ENCODE results near the gene GALC. TPM values are rescaled to one million over a fixed set of nuclear protein-coding genes. Genes with fewer than 3 reads are reported as not detected.

The GALC gene
- 12.1 and 16.9 TPM in 2 replicates for total RNA-seq

- peak; percentile 29 for DNase-seq (ENCODE audit: low read depth)
- H3K4me3 ChIP-seq (ENCODE audit: low read depth, low read length), result peak within 1 kb of the TSS; percentile 70
- TF ChIP-seq CTCF (conservative IDR thresholded peaks at IDR 0.05; ENCODE audit: low read depth, low read length), result no peak
These were observed at the start of gene GALC for GRCh38 chr14:87992718-87993628. Gene GALC, minus strand, starts transcription at chr14:87993182. Its CDS starts 18 bp downstream, at chr14:87993164.

- no peak for TF ChIP-seq CTCF (conservative IDR thresholded peaks at IDR 0.05; ENCODE audit: low read depth, low read length)
- H3K4me3 ChIP-seq (ENCODE audit: low read depth, low read length), result no peak overlapping the region
- DNase-seq (ENCODE audit: low read depth), result no peak
These were observed 47.2 kb upstream of the GALC start for GRCh38 chr14:88040146-88040545.

DNA sequence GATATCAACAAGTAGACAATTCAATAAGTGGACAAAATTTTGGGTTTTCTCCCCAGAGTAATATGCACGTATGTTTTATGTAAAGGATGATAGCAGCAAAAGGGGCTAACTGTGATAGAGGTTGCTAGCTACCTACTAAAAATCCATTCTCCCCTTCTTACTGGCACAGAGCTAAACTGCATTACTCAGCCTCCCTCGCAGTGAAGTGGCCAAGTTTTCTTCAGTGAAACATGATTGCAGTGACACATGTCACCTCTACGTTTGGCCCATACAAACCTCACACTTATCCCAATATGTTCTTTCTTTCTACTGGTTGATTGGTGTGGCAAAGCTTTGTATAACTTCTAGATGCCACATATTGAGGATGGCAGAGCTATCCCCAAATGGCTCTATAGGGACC, 46.2 kb upstream of the GALC start:
- H3K4me3 ChIP-seq (ENCODE audit: low read depth, low read length), result no peak overlapping the region
- TF ChIP-seq CTCF (conservative IDR thresholded peaks at IDR 0.05; ENCODE audit: low read depth, low read length), result no peak
- DNase-seq (ENCODE audit: low read depth), result no peak

GRCh38 chr14:88037325-88037724, 44.3 kb upstream of the GALC start:
- DNase-seq (ENCODE audit: low read depth), result no peak
- TF ChIP-seq CTCF (conservative IDR thresholded peaks at IDR 0.05; ENCODE audit: low read depth, low read length), result no peak
- no peak overlapping the region for H3K4me3 ChIP-seq (ENCODE audit: low read depth, low read length)

DNA sequence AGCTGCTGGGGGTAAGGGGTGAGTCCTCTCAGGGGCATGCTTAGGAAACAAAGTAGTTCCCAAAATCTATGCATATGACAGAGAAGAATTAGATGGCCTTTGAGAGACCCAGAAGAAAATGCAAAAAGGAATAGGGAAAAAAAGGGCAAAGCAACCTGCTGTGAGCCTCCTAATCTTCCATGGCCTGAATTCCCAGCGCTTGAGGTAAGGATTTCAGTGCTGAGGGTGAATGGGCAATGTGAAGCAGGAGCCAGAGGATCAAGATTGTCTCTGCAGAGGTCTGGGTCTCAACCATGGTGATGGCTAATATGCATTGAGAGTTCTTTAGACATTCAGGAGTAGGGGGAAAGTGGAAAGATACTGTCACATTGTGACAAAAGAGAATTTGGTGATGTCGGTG, 43.4 kb upstream of the GALC start:
- no peak for TF ChIP-seq CTCF (conservative IDR thresholded peaks at IDR 0.05; ENCODE audit: low read depth, low read length)
- no peak for DNase-seq (ENCODE audit: low read depth)
- H3K4me3 ChIP-seq (ENCODE audit: low read depth, low read length), result no peak overlapping the region

DNA sequence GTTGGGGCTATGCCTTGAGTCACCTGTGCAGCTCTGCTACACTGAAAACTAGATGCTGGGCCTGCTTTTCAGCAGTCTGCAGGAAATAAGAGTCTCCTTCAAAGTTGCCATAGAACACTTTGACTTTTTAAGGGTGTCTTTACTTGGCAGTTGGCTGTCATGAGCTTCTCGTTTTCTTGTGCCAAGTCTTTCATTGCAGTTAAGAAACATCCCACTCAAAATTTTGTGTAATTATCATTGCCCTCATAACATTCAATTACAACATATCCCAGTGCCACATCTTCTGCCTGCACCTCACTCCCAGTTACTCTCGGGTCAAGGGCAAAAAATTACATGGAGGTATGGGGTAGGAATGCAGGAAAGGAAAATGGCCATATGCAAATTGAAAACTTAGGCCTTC, 41.1 kb upstream of the GALC start:
- no peak for DNase-seq (ENCODE audit: low read depth)
- no peak overlapping the region for H3K4me3 ChIP-seq (ENCODE audit: low read depth, low read length)
- TF ChIP-seq CTCF (conservative IDR thresholded peaks at IDR 0.05; ENCODE audit: low read depth, low read length), result no peak

DNA sequence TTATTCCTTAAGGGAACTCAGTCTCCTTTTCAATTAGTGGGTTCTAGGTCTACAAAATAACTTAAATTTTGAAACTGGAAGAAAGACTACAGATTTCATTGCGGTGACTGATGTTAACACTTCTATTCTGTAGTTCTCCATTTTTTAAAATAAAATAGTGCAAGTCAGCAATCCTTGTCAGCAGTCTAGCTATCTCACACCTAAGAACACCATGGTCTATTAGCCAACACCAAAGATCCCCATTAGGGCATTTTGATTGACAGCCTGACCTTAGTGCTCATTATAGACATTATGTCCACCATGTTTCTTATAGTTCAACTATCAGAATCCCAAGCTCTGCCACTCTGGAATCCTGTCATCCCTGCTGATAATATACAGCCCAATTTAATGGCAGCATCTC, 39.4 kb upstream of the GALC start:
- no peak for DNase-seq (ENCODE audit: low read depth)
- H3K4me3 ChIP-seq (ENCODE audit: low read depth, low read length), result no peak overlapping the region
- TF ChIP-seq CTCF (conservative IDR thresholded peaks at IDR 0.05; ENCODE audit: low read depth, low read length), result no peak
